Thyroid gland (tissue), 4 donors: Measurements from ENCODE around the gene BCL2L2.

Experiments
- CTCF ChIP-seq, 6 experiments: fragments of 200-600 bp in 3 of 6; fragments of 450-650 bp in 3 of 6; sonication (generic) in 3 of 6; IDR thresholded peaks; one replicate each; pipeline ENCODE4 v1.5.1; 2016 to 2019; ENCODE audit warnings: antibody characterized with exemption in 6 of 6, mild to moderate bottlenecking in 2 of 6, inconsistent platforms in 1 of 6, moderate library complexity in 1 of 6
- POLR2A ChIP-seq, 2 donors: fragments of 450-650 bp; IDR thresholded peaks; one replicate each; pipeline ENCODE4 v1.6.1; 2017; ENCODE audit warnings: antibody characterized with exemption in 2 of 2, mild to moderate bottlenecking in 2 of 2, moderate library complexity in 1 of 2

- TF ChIP-seq POLR2A (IDR thresholded peaks at IDR 0.05), result no peak
- no peak for TF ChIP-seq CTCF (IDR thresholded peaks at IDR 0.05)
Observed at GRCh38 chr14:23259426-23259825, 47.2 kb upstream of the BCL2L2 start.
